Stimulated activated CD8-positive, alpha-beta memory T cell treated with anti-CD3 and anti-CD28 coated beads, Interleukin-2, amount 100 ng/mL, for 48 hours (primary cell): ENCODE results near the gene ABHD8.

Experiments
- DNase-seq, 2 donors: peaks; one replicate each; pipeline ENCODE4 v3.0.0-alpha.2; 2020; ENCODE audit warnings: low read depth in 2 of 2

Gene ABHD8

GRCh38 chr19:17242431-17243208 is 60.6 kb downstream of the ABHD8 start:
- DNase-seq: no peak
